Ascending aorta (tissue), 2 donors: ENCODE data around the gene ABHD8. TPM values are rescaled to one million over a fixed set of nuclear protein-coding genes. Genes with fewer than 3 reads are reported as not detected.

Experiments used
- DNase-seq, 2 donors: peaks; one replicate each; pipeline ENCODE4 v3.0.0-alpha.2; 2019; ENCODE audit warnings: low spot score in 2 of 2
- H3K27ac ChIP-seq, 2 donors: fragments of 200-600 bp; sonication (generic); one replicate each; pipeline ENCODE4 v1.5.1; 2016 to 2017; ENCODE audit warnings: mild to moderate bottlenecking in 1 of 2
- H3K27me3 ChIP-seq: fragments of 200-600 bp; sonication (generic); one replicate; pipeline ENCODE4 v1.5.1; 2017
- H3K36me3 ChIP-seq, 2 donors: fragments of 200-600 bp; sonication (generic); one replicate each; pipeline ENCODE4 v1.5.1; 2016
- H3K4me1 ChIP-seq, 2 donors: fragments of 200-600 bp; sonication (generic); one replicate each; pipeline ENCODE4 v1.5.1; 2016 to 2017; ENCODE audit warnings: mild to moderate bottlenecking in 1 of 2
- H3K4me3 ChIP-seq, 2 donors: fragments of 200-600 bp; sonication (generic); one replicate each; pipeline ENCODE4 v1.5.1; 2016 to 2017; ENCODE audit warnings: mild to moderate bottlenecking in 1 of 2
- H3K9me3 ChIP-seq, 2 donors: fragments of 200-600 bp; sonication (generic); one replicate each; pipeline ENCODE4 v1.5.1; 2016
- CTCF ChIP-seq, 3 experiments: fragments of 200-600 bp in 2 of 3; fragments of 450-650 bp in 1 of 3; sonication (generic) in 2 of 3; IDR thresholded peaks; one replicate each; pipeline ENCODE4 v1.5.1; 2016 to 2019; ENCODE audit warnings: antibody characterized with exemption in 3 of 3, mild to moderate bottlenecking in 1 of 3, moderate library complexity in 1 of 3
- intact Hi-C: fragments of 100-400 bp; cut with DNase I; formaldehyde crosslinking; loops from one replicate; pipeline ENCODE4 v1.15.1; 2023
- total RNA-seq: library from RNA; depleted of rRNA; stranded (reverse); fragments of >200 nt; gene quantifications from one replicate; pipeline ENCODE4 v1.1.0, GENCODE V29; 2016

The ABHD8 gene
- total RNA-seq, 1 donor from 2014 or later: 32.2 TPM

GRCh38 chr19:17332360-17332676 lies 29.1 kb upstream of the ABHD8 start:
- peaks cover 4 to 15% of the 10 kb centered on the region in 2 donors for H3K4me1 ChIP-seq
- no peaks in the 10 kb centered on the region for H3K9me3 ChIP-seq
- DNase-seq: no peak
- H3K27ac ChIP-seq: no peak overlapping the region
- no peak overlapping the region for H3K4me3 ChIP-seq
- no peaks in the 10 kb centered on the region for H3K27me3 ChIP-seq
- intact Hi-C loops: no loop called here
- TF ChIP-seq CTCF (IDR thresholded peaks at IDR 0.05): no peak
- no peaks in the 10 kb centered on the region for H3K36me3 ChIP-seq

- Histone ChIP-seq H3K27ac (no peak overlapping the region), H3K4me1 (peaks cover 4 to 21% of the 10 kb centered on the region in 2 donors), H3K4me3 (no peak overlapping the region), H3K36me3 (no peaks in the 10 kb centered on the region), H3K9me3 (no peaks in the 10 kb centered on the region), H3K27me3 (no peaks in the 10 kb centered on the region)
- intact Hi-C loops: no loop called here
- no peak for TF ChIP-seq CTCF (IDR thresholded peaks at IDR 0.05)
- DNase-seq: no peak
These were observed 27.9 kb upstream of the ABHD8 start for GRCh38 chr19:17331045-17331558.

GRCh38 chr19:17330262-17331044 lies 27.2 kb upstream of the ABHD8 start:
- no peaks in the 10 kb centered on the region for H3K9me3 ChIP-seq
- no peaks in the 10 kb centered on the region for H3K36me3 ChIP-seq
- DNase-seq: no peak
- no peak for TF ChIP-seq CTCF (IDR thresholded peaks at IDR 0.05)
- H3K4me3 ChIP-seq: no peak overlapping the region
- intact Hi-C loops: no loop called here
- no peak overlapping the region for H3K27ac ChIP-seq
- no peaks in the 10 kb centered on the region for H3K27me3 ChIP-seq
- peaks cover 7 to 27% of the 10 kb centered on the region in 2 donors for H3K4me1 ChIP-seq

GRCh38 chr19:17329366-17330261 lies 26.4 kb upstream of the ABHD8 start:
- H3K36me3 ChIP-seq: no peaks in the 10 kb centered on the region

More at GRCh38 chr19:17329366-17330261, 26.4 kb upstream of the ABHD8 start:
- Histone ChIP-seq H3K9me3 (no peaks in the 10 kb centered on the region), H3K4me1 (peaks cover 8 to 21% of the 10 kb centered on the region in 2 donors), H3K27ac (no peak overlapping the region), H3K4me3 (no peak overlapping the region), H3K27me3 (no peaks in the 10 kb centered on the region)
- DNase-seq: no peak
- TF ChIP-seq CTCF (IDR thresholded peaks at IDR 0.05): no peak
- intact Hi-C loops: no loop called here
